IMR-90 (cell line): Measurements from ENCODE around the gene VAMP7.
"Not testable (repeated sequence)": the region's sequence is repeated elsewhere in the genome, so short reads cannot be mapped to it uniquely, and the experiment has no call there.

Source experiments
- CHD1 ChIP-seq: IDR thresholded peaks from 2 replicates; pipeline ENCODE4 v1.6.1; 2012; ENCODE audit warnings: low read depth, low read length, improper control_type of control experiment
- MAFK ChIP-seq: IDR thresholded peaks from 2 replicates; pipeline ENCODE4 v1.6.1; 2012; ENCODE audit warnings: low read depth, low read length, improper control_type of control experiment
- MAZ ChIP-seq: IDR thresholded peaks from 2 replicates; pipeline ENCODE4 v1.6.1; 2012; ENCODE audit warnings: low read depth, mild to moderate bottlenecking, low read length, improper control_type of control experiment, moderate library complexity, borderline replicate concordance
- NFE2L2 ChIP-seq: fragments of 150-350 bp; IDR thresholded peaks from 2 replicates; pipeline ENCODE4 v1.6.1; 2016; ENCODE audit warnings: low read depth, mild to moderate bottlenecking, low read length
- POLR2A ChIP-seq: IDR thresholded peaks from 2 replicates; pipeline ENCODE4 v1.6.1; 2012; ENCODE audit warnings: mild to moderate bottlenecking, low read depth, low read length
- RAD21 ChIP-seq: IDR thresholded peaks from 2 replicates; pipeline ENCODE4 v1.6.1; 2012; ENCODE audit warnings: low read length, improper control_type of control experiment
- RCOR1 ChIP-seq: IDR thresholded peaks from 2 replicates; pipeline ENCODE4 v1.6.1; 2012; ENCODE audit warnings: mild to moderate bottlenecking, low read length, improper control_type of control experiment; ENCODE audit not compliant: insufficient replicate concordance
- SMC3 ChIP-seq: fragments of 150-350 bp; IDR thresholded peaks from 2 replicates; pipeline ENCODE4 v1.6.1; 2016; ENCODE audit warnings: low read depth, mild to moderate bottlenecking, antibody characterized with exemption, low read length, moderate library complexity
- TF ChIP-seq, protein P1 (sequence below): conservative IDR thresholded peaks from 2 replicates; pipeline ENCODE4 v1.5.1; 2012; ENCODE audit warnings: mild to moderate bottlenecking, low read depth, low read length, improper control_type of control experiment
- TF ChIP-seq, protein P2 (sequence below): fragments of 150-350 bp; IDR thresholded peaks from 2 replicates; pipeline ENCODE4 v1.6.1; 2016; ENCODE audit warnings: low read depth, mild to moderate bottlenecking, low read length, moderate library complexity, borderline replicate concordance

DNA sequence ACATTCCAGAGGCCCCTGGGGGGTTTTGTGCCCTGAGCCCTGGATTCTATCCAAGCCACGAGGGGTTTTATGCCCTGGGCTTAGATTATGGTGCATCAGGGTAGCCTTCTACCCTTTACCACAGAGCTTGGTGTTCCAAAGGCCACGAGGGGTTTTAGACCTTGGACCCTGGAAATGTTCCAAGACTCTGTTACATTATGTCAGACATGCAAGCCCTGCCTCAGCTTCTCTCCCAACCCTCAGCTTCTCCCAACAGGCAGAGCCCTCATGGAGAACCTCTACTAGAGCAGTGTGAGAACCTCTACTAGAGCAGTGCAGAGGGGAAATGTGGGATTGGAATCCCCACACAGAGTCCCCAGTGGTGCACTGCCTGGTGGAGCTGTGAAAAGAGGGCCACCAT lies 105.8 kb downstream of the VAMP7 start:
- not testable (repeated sequence) for TF ChIP-seq POLR2A, RCOR1, NFE2L2, RAD21, CHD1, MAZ, SMC3, MAFK
- TF ChIP-seq, protein P1, sequence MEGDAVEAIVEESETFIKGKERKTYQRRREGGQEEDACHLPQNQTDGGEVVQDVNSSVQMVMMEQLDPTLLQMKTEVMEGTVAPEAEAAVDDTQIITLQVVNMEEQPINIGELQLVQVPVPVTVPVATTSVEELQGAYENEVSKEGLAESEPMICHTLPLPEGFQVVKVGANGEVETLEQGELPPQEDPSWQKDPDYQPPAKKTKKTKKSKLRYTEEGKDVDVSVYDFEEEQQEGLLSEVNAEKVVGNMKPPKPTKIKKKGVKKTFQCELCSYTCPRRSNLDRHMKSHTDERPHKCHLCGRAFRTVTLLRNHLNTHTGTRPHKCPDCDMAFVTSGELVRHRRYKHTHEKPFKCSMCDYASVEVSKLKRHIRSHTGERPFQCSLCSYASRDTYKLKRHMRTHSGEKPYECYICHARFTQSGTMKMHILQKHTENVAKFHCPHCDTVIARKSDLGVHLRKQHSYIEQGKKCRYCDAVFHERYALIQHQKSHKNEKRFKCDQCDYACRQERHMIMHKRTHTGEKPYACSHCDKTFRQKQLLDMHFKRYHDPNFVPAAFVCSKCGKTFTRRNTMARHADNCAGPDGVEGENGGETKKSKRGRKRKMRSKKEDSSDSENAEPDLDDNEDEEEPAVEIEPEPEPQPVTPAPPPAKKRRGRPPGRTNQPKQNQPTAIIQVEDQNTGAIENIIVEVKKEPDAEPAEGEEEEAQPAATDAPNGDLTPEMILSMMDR, result not testable (repeated sequence)
- TF ChIP-seq, protein P2, sequence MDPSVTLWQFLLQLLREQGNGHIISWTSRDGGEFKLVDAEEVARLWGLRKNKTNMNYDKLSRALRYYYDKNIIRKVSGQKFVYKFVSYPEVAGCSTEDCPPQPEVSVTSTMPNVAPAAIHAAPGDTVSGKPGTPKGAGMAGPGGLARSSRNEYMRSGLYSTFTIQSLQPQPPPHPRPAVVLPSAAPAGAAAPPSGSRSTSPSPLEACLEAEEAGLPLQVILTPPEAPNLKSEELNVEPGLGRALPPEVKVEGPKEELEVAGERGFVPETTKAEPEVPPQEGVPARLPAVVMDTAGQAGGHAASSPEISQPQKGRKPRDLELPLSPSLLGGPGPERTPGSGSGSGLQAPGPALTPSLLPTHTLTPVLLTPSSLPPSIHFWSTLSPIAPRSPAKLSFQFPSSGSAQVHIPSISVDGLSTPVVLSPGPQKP, result not testable (repeated sequence)
